Fibroblast of mammary gland (primary cell): ENCODE results near the gene KLHL20.

ENCODE experiments used
- DNase-seq: peaks from one replicate; pipeline ENCODE4 v3.0.0-alpha.2; 2010; ENCODE audit warnings: low read depth
- H3K4me3 ChIP-seq: 2 replicates; pipeline ENCODE4 v1.5.1; 2011; ENCODE audit warnings: low read depth, mild to moderate bottlenecking, low read length, moderate library complexity; ENCODE audit not compliant: control insufficient read depth
- TF ChIP-seq, protein P1 (sequence below): conservative IDR thresholded peaks from 2 replicates; pipeline ENCODE4 v1.5.1; 2011; ENCODE audit warnings: low read depth, low read length, inconsistent platforms; ENCODE audit not compliant: control insufficient read depth, insufficient read depth

KLHL20 gene

DNA sequence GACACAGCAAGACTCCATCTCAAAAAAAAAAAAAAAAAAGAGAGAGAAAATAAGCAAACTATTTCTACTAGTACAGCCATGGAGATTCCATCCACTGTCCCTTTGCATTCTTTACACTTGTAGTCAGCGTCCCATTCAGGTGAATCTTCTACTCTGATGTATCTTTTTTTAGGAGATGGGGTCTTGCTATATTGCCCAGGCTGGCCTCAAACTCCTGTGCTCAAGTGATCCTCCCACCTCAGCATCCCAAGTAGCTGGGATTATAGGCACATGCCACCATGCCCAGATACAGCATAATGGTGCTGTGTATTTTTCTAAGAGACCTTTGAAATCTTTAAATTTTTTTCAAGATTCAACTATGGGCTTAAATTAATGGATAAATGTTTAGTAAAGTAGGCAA lies 118.0 kb downstream of the KLHL20 start:
- no peak overlapping the region for H3K4me3 ChIP-seq
- no peak for DNase-seq
- TF ChIP-seq, protein P1, sequence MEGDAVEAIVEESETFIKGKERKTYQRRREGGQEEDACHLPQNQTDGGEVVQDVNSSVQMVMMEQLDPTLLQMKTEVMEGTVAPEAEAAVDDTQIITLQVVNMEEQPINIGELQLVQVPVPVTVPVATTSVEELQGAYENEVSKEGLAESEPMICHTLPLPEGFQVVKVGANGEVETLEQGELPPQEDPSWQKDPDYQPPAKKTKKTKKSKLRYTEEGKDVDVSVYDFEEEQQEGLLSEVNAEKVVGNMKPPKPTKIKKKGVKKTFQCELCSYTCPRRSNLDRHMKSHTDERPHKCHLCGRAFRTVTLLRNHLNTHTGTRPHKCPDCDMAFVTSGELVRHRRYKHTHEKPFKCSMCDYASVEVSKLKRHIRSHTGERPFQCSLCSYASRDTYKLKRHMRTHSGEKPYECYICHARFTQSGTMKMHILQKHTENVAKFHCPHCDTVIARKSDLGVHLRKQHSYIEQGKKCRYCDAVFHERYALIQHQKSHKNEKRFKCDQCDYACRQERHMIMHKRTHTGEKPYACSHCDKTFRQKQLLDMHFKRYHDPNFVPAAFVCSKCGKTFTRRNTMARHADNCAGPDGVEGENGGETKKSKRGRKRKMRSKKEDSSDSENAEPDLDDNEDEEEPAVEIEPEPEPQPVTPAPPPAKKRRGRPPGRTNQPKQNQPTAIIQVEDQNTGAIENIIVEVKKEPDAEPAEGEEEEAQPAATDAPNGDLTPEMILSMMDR: no peak
